OCI-LY7 (cell line): ENCODE results near the gene EDC3. TPM values are rescaled to one million over a fixed set of nuclear protein-coding genes. Genes with fewer than 3 reads are reported as not detected.

Source experiments
- BruUV-seq: library from RNA; stranded (reverse); fragments of 400-500 nt; replicated peaks from 2 replicates; lab custom pipeline; 2021; lab: Mats Ljungman, UMichigan
- CTCF ChIA-PET: fragments of 300-600 bp; sonication (Branson Sonifier 250); formaldehyde crosslinking; loops from one replicate; lab custom pipeline; 2022; ENCODE audit warnings: antibody characterized with exemption; ENCODE audit not compliant: unreplicated experiment; lab: Charles Lee
- POLR2A ChIA-PET: fragments of 300-600 bp; sonication (Branson Sonifier 250); formaldehyde crosslinking; loops from one replicate; lab custom pipeline; 2022; ENCODE audit warnings: antibody characterized with exemption; lab: Charles Lee
- DNase-seq: peaks from one replicate; pipeline ENCODE4 v3.0.0-alpha.2; 2015; ENCODE audit warnings: low spot score
- H2AFZ ChIP-seq: fragments of 200-600 bp; sonication (generic), shearing (Covaris generic); 2 replicates; pipeline ENCODE4 v1.6.1; 2014; ENCODE audit warnings: mild to moderate bottlenecking, antibody characterized with exemption, low read length, moderate library complexity
- H3K27ac ChIP-seq: fragments of 200-600 bp; sonication (generic); 2 replicates; pipeline ENCODE4 v1.5.1; 2014; ENCODE audit warnings: mixed run types, low read depth, mild to moderate bottlenecking, moderate library complexity, low read length, inconsistent platforms; ENCODE audit not compliant: poor library complexity, severe bottlenecking
- H3K36me3 ChIP-seq: fragments of 200-600 bp; sonication (generic); 2 replicates; pipeline ENCODE4 v1.6.1; 2014; ENCODE audit warnings: mild to moderate bottlenecking, antibody characterized with exemption, low read length, moderate library complexity, mixed read lengths; ENCODE audit not compliant: insufficient read depth
- H3K4me1 ChIP-seq: fragments of 200-600 bp; sonication (generic); 2 replicates; pipeline ENCODE4 v1.5.1; 2014; ENCODE audit warnings: mild to moderate bottlenecking, low read length; ENCODE audit not compliant: insufficient read depth, poor library complexity, severe bottlenecking
- H3K4me2 ChIP-seq: fragments of 200-600 bp; sonication (generic); 2 replicates; pipeline ENCODE4 v1.6.1; 2014; ENCODE audit warnings: mild to moderate bottlenecking, low read length
- H3K4me3 ChIP-seq: fragments of 200-600 bp; sonication (generic); 2 replicates; pipeline ENCODE4 v1.5.1; 2014; ENCODE audit warnings: mild to moderate bottlenecking, low read depth, low read length; ENCODE audit not compliant: poor library complexity, severe bottlenecking
- H3K79me2 ChIP-seq: fragments of 200-600 bp; sonication (generic); 2 replicates; pipeline ENCODE4 v1.6.1; 2016; ENCODE audit warnings: low read depth, mild to moderate bottlenecking, low read length, moderate library complexity, mixed read lengths; ENCODE audit not compliant: insufficient read depth
- H3K9me2 ChIP-seq: fragments of 200-600 bp; sonication (generic); 2 replicates; pipeline ENCODE4 v1.6.1; 2016; ENCODE audit warnings: mild to moderate bottlenecking, low read length, mixed read lengths; ENCODE audit not compliant: insufficient read depth
- H3K9me3 ChIP-seq: fragments of 200-600 bp; sonication (generic); 2 replicates; pipeline ENCODE4 v1.6.1; 2014; ENCODE audit warnings: mild to moderate bottlenecking, mixed run types, low read length, mixed read lengths
- H4K20me1 ChIP-seq: fragments of 200-600 bp; sonication (generic); 2 replicates; pipeline ENCODE4 v1.6.1; 2014; ENCODE audit warnings: mild to moderate bottlenecking, antibody characterized with exemption, low read length, moderate library complexity, mixed read lengths; ENCODE audit not compliant: insufficient read depth
- CTCF ChIP-seq: fragments of 200-600 bp; sonication (generic); conservative IDR thresholded peaks from 2 replicates; pipeline ENCODE4 v1.5.1; 2014; ENCODE audit warnings: mild to moderate bottlenecking, antibody characterized with exemption, low read length, moderate library complexity, mixed read lengths
- EZH2phosphoT487 ChIP-seq: fragments of 200-600 bp; sonication (generic); IDR thresholded peaks from 2 replicates; pipeline ENCODE4 v1.6.1; 2018; ENCODE audit warnings: low read depth, borderline replicate concordance, mild to moderate bottlenecking, mixed run types, antibody characterized with exemption, low read length, moderate library complexity, mixed read lengths
- intact Hi-C: fragments of 100-400 bp; cut with micrococcal nuclease; formaldehyde crosslinking; loops from one replicate; pipeline ENCODE4 v1.10.0; 2022; ENCODE audit not compliant: unreplicated experiment
- total RNA-seq, 2 experiments: library from RNA; depleted of rRNA in 1 of 2; stranded (reverse); fragments of >200 nt in 1 of 2; shearing (Covaris generic) in 1 of 2; gene quantifications; 2 replicates each; pipeline ENCODE4 v1.2.3, GENCODE V29; 2014 to 2022

Gene EDC3
- total RNA-seq, 2 experiments from 2014 or later, result 13.4 to 51.4 TPM

DNA sequence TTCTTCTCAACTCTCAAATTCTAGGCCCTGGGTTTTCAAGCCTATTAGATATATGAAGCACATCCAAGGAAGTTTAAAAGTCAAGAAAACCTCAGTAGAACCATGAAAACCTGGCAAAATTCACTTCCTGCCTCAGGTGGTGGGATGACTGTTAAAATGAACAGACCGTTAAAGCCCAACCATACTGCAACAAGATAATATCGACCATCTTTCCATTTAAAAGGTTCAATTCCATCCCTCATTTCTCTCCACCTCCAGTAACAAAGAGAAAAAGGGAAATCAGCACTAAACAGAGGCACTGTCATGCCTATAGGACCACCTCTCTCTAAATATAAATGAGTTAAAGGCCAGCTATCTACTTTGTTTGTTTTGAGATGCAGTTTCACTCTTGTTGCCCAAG lies 31.2 kb downstream of the EDC3 start:
- no peak for TF ChIP-seq EZH2phosphoT487
- TF ChIP-seq CTCF, result no peak
- intact Hi-C loops, result no loop called here
- no peak overlapping the region for H2AFZ ChIP-seq
- H3K4me3 ChIP-seq, result no peak overlapping the region
- H3K4me1 ChIP-seq, result no peaks in the 10 kb centered on the region
- no peaks in the 10 kb centered on the region for H3K79me2 ChIP-seq
- no peak overlapping the region for H3K27ac ChIP-seq
- no peak for DNase-seq
- no peaks in the 10 kb centered on the region; the same call in 1 of the 2 replicates for H4K20me1 ChIP-seq
- H3K9me2 ChIP-seq, result no peaks in the 10 kb centered on the region
- H3K36me3 ChIP-seq, result peaks cover 23% of the 10 kb centered on the region
- ChIA-PET POLR2A (interaction anchor here (0.8 to 1.3 kb wide), 2 partner anchors 12 to 81 kb away, joined by 3 read pairs; no protein-coding TSS in a partner anchor), CTCF (no interaction called here)
- no peak overlapping the region for H3K4me2 ChIP-seq
- no peaks in the 10 kb centered on the region for H3K9me3 ChIP-seq
- BruUV-seq, result no TSS peak

DNA sequence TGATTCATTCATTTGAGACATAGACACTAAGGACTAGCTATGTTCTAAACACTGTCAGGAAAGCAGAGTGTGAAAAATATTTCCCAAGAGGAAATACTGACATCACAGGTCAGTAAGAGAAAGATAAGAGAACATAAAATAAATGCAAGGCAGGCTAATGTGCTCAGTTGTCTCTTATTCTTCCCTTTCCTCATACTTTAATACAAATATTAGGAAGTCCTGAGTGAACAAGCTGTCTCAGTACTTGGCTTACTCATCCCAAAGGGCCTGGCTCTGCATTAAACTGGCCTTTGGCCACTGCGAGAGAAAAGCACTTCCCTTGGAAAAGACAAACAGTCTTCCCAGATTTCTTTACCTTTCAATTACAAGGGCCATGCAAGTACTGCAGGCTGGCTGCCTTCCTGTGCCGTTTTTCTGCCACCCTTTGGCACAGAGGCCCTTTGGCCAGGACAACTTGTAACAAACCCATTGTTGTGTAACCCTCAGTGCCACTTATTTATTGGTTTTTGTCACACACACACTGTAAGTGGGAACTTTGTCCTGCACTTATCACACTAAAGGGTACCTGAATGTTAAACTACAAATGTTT lies 31.7 kb downstream of the EDC3 start:
- ChIA-PET CTCF (no interaction called here), POLR2A (interaction anchor here (0.7 to 1.3 kb wide), 3 partner anchors 15 to 81 kb away, joined by 3 to 6 read pairs (median 3); no protein-coding TSS in a partner anchor)
- Histone ChIP-seq H3K79me2 (no peaks in the 10 kb centered on the region), H3K4me1 (no peaks in the 10 kb centered on the region), H3K9me3 (no peaks in the 10 kb centered on the region), H4K20me1 (no peaks in the 10 kb centered on the region; the same call in 1 of the 2 replicates), H3K36me3 (peaks cover 23% of the 10 kb centered on the region), H3K27ac (no peak overlapping the region), H2AFZ (no peak overlapping the region), H3K9me2 (no peaks in the 10 kb centered on the region), H3K4me2 (no peak overlapping the region), H3K4me3 (no peak overlapping the region)
- BruUV-seq, result no TSS peak
- TF ChIP-seq EZH2phosphoT487 (no peak), CTCF (no peak)
- no peak for DNase-seq
- intact Hi-C loops, result no loop called here
